HS-5 (cell line): Measurements from ENCODE around the gene CHAC2.
A peak's percentile ranks its signal among the peaks of the same experiment; 100 is the strongest.
"Not testable (repeated sequence)": the region's sequence is repeated elsewhere in the genome, so short reads cannot be mapped to it uniquely, and the experiment has no call there.

Source experiments
- DNase-seq: peaks from one replicate; pipeline ENCODE4 v3.0.0-alpha.2; 2012; ENCODE audit warnings: low read depth

The CHAC2 gene

DNA sequence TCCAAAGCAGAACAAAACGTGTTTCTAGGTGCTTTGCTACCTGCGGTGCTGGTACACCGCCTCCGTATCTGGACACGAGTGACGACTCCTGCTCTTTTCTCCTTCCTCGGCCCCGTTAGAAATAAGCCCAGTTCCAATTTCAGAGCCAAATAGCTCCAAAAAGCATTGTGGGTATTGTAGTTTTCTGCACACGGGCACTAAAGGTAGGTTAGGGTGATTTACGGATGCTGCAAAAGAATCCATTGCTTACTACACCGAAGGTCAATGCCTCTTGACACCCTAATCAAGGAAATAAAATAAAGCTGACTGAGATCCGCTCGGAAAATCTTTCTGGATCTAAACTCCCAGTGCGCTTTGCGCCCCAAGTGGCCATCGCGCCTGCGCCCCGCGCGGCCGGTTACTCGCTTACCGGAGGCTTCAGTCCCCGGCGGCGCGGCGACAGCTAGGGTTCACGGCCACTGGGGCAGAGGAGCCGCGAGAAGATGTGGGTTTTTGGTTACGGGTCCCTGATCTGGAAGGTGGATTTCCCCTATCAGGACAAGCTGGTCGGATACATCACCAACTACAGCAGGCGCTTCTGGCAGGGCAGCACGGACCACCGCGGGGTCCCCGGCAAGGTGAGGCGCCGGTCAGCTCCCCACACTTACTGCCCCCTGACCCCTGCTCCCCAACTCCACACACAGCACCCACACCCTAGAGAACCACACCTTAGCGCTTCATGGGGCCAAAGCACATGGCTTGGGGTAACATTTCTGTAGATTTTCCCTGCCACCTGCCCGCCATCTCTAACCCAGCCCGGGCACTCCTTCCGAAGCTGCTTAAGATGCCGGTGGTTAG, at the start of gene CHAC2:
CHAC2 (plus strand) TSS at position 400 of the 837 bp plus-strand sequence; CDS start at position 483, 83 bp downstream.
- peak; percentile 57 for DNase-seq

DNA sequence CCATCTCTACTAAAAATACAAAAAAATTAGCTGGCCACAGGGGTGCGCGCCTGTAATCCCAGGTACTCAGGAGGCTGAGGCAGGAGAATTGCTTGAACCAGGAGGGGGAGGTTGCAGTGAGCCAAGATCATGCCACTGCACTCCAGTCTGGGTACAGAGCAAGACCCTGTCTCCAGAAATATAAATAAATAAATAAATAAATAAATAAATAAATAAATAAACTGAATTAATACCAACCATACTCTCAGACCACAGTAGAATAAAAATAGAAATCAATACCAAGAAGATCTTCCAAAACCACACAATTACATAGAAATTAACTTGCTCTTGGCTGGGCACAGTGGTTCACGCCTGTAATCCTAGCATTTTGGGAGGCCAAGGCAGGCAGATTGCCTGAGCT, 46.7 kb upstream of the CHAC2 start:
- DNase-seq, result not testable (repeated sequence)

DNA sequence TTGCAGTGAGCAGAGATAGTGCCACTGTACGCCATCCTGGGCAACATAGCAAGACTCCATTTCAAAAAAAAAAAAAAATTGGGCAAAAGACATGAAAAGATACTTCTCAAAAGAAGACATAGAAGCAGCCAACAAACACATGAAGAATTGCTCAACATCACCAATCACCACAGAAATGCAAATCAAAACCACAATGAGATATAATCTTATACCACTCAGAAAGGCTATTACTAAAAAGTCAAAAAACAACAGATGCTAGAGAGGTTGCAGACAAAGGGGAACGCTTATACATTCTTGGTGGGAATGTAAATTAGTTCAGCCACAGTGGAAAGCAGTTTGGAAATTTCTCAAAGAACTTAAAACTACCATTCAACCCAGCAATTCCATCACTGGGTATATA, 43.1 kb upstream of the CHAC2 start:
- DNase-seq, result no peak

DNA sequence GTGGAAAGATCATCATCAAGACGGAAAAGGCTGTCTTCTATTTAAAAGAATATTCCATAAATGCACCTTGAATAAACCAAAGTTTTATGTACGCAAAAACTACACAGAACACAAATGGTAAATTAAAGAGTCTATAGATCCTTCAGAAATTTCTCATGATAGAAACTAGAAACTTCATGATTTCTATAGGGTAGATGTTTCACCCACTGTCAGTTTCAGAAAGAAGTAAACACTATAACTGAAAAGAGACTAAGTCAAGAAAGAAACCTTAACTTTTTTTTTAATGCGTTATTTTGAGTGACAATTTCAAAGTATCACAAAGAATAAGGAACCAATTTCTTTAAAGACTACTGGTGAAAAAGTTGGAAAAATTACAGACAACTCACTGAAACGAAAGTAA, 41.9 kb upstream of the CHAC2 start:
- DNase-seq, result no peak

DNA sequence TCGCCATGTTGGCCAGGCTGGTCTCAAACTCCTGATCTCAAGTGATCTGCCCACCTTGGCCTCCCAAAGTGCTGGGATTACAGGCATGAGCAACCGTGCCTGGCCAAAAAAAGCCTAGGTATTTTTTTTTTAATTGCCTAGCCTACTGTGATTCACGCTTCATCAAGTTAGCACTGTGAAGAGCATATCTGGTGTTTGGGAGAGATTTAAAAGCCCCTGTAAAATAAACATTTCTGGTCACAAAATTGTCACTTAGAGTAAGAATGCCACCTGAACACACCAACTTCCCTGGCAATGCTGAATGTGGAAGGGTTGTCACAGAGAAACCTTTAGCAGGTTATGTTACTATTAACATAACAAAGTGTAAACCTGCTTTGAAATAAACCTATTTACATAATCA, 39.7 kb upstream of the CHAC2 start:
- no peak for DNase-seq

DNA sequence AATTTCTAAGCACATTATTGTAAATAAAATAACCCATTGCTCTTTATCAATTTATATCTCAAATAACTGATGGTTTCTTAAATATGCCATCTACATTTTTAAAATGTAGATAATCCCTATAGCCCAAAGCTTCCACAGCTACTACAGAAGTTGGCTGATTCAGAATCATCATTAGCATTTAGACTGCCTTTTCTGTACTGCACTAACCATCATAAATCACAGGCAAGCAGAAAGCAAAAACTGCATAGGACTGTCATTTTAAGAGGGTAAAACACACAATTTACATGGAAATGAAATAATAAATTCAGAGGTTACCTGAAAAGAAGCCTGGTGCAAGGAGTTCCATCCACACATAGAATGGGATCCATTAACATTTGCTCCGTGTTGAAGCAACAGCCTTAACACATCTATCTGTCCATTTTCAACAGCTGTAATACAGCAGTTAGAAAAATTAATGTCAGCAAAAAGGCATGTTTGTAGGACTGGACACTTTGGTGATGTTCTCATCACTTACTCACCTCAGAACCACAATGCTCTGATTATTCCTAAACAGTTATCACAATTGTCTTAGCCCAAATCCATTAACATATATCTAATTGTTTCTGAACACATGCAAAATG, 38.4 kb upstream of the CHAC2 start:
- no peak for DNase-seq

DNA sequence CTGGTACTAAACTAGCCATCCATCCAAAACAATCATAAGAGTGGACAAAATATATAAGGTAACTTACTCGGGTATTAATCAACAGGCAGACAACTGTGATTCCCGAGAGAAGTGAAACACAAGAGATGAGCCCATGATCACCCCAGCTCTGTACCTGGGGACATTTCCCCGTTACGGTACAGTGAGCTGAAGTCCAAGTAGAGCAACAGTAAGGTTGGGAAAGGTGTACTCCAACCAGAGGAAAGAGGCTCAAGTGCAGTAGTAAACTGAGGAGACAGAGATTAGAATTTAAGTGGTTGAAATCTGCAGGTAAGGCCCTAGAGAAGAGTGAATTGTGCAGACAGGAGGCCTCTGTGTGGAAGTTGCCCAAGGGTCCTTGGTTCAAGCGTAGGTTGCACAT, 30.5 kb upstream of the CHAC2 start:
- no peak for DNase-seq

DNA sequence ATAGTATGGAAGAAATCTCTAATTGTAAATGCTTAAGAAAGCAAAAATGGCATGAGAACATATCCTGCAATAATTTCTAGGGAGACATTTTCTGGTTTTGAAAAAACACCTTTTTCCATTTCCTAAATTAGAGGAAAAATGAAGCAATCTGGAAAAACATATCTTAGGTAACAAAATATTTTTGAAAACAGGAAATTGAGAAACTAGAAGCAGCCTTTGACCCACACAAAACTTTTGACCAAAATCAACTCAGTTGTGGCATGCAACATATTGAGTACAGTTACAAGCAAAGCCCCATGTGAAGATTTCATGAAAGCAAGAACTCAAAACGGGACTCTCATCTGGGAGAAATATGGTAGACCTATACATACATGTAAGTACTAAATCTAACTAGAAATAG, 28.6 kb upstream of the CHAC2 start:
- DNase-seq, result no peak

DNA sequence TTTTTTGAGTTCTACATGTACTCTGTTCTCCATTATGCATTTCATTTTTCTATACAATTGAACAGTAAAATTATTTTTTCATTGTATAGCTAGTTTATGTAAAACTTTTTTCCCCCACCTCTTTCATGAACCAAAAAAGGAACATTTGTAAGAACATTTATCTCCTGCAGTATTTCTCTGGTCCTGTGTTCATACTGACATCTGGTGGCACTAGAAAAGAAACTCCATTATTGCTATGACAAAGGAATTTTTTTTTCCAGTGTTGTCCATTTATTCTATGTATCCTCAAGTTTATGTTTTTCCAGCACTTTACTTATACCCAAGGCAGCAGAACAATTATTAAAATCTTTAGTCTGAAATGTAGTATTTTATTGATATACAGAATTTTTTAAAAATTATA, 27.4 kb upstream of the CHAC2 start:
- DNase-seq, result no peak

DNA sequence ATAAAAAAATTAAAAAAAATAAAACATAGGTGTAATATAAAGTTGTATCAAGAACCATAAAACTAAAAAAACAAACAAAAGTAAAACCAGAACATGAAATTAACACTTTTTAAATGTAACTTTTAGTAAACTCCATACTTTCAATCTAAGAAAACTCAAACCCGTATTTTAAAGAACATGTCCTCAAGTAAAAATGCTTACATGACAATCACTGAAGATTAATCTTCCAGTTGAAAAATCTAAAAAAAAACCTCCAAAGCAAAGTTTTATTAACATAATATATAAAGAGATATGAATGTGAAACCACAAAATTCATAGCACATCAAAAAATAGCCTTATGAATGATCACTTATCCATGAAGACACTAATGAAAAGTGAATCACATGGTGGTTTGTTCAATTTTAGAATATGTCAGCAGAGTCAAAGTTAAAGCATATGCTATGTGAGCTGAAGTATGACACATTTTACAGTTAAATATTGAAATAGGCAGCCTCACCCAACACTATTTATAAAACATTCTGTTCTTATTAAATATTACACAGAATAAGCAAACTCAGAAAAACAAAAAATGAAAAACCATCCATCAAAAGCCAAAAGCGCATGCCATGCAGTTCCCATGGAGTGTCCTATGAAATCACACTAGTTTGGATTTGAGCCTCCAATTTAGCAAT, 23.1 kb upstream of the CHAC2 start:
- no peak for DNase-seq

DNA sequence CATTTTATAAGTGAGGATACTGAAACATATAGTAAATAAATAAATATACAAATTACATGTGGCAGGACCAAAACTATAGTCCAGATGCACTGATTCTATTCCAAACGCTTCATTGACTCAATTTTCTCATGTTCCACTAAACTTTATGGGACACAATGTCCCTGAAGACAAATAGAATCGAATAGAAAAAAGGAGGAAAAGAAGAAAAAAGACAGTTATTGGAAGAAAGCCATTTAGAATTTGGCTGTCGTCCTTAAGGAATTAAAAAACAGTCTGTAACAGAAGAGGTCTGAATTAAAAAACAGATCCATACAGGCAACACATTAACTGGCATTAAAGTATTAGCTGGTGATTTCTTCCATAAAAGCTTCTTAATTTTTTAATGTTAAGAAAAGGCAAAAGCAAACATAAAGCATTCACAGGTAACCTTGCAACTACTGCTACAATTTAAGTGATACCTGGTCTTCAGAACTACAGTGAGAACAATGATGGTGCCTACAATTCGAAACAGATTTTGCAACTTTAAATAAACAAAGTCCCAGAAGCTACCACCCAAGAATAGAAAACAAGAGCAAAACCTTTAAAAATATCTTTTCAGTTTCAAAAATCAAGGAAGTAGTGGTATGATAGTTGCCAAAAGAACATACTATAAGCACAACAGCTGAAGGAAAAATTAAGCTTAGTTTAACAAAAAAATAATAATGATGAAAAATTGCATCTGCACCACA, 17.4 kb upstream of the CHAC2 start:
- DNase-seq, result no peak

DNA sequence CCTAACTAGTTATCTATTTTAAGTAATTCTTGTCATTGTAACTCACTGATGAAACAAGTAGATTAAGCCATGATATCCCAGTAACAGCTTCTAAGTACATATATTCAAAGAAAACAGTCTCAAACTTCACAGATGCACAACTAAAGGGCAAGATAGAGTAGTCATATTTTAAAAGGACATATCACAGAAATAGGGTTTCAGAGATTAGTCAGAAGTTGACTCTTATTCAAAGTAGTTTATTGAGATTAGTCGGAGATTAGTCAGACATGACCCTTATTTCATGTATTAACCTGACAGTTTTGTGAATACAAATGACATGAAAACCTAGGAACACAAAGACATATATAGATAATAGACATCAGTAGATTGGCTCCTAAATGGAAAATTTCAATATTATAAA, 15.9 kb upstream of the CHAC2 start:
- DNase-seq, result peak; percentile 57

DNA sequence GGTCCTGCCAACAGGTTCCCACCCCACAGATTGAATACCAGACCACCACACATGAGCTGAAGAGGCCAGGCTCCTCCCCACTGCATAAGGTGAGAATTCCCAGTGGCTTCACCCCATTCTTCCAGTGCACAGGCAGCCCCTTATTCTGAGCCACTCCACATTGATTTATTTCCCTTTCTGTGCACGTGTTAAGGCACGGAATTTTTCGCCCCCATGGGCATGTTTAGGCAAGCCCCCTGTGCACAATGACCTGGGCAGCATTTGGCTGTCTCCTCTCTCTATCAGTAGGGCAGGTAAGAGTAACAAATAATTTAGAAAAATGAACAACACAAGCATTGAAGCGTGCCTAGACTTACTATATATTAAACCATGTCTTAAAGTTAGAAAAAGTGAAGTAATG, 15.2 kb upstream of the CHAC2 start:
- DNase-seq, result no peak

DNA sequence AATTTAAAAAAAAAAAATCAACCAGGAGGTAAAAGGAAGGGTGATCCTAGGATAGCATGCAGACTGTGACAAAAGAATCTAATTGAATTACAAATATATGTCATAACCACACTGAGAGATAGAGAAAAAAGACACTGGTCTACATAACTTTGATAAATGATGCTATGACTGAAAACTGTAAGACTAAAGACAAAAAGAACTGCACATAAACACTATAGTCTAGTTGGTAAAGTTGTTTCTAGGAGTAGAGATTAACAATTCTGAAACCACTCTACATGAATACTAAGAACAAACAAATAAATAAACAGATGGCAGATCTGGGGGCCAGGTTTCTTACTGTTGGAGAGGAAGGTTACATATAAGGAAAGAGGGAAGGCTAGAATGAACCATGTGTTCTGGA, 14.6 kb upstream of the CHAC2 start:
- DNase-seq, result no peak

DNA sequence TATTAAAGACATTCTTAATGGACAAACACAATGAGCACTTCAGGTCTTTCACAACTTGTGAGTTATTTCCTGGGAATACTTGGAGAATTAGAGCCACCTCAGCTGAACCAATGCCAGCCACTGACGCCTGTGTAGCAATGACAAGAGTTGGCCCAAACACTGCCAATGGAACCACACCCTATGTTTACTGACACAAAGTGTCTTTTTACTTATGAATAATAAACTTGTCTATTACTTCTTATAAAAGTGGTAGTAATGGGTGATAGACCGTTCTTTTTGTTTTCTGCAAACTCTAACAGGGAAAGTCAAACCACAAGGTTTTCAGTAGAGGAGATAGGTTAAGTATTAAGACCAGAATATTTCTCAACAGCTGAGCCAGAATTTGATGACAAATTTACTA, 12.5 kb upstream of the CHAC2 start:
- no peak for DNase-seq

DNA sequence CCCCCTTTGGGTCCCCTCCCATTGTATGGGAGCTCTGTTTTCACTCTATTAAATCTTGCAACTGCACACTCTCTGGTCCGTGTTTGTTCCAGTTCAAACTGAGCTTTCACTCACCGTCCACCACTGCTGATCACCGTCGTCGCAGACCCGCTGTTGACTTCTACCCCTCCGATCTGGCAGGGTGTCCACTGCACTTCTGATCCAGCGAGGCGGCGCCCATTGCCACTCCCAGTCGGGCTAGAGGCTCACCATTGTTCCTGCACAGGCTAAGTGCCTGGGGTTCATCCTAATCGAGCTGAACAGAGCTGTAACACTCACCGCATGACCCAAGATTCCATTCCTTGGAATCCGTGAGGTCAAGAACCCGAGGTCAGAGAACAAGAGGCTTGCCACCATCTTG, 11.0 kb upstream of the CHAC2 start:
- DNase-seq, result no peak

DNA sequence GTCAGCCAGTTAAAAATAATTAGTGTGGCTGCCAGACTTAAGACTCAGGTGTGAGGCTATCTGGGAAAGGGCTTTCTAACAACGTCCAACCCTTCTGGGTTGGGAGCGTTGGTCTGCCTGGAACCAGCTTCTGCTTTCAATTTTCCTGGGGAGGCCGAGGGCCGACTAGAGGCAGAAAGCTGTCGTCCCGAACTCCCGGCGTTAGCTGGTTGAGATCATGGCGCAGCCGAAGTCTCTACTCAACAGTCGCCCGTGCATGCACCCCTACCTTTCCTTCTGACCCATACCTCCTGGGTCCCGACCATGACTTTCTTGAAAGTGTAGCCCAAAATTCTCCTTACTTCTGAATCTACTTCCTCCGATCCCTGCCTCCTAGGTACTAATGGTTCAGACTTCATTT, 10.4 kb upstream of the CHAC2 start:
- DNase-seq, result not testable (repeated sequence)

DNA sequence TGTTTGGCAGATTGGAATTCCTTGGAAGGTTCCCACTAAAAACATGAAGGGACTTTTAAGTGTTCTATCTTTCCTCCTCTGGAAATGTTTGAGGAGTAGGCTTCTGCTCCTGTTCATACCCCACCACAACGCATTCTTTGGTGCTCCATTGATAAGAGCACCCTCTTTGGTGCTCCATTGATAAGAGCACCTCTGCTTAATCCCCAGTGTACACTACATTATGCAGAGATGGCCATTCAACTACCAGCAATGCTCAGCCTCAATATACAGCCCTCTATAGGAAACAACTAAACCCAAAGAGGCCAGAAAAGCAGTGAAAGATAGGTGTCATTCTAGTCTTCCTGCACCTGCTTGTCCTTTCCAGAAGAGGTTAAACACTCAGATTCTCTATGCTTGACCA, 1.8 kb upstream of the CHAC2 start:
- no peak for DNase-seq

DNA sequence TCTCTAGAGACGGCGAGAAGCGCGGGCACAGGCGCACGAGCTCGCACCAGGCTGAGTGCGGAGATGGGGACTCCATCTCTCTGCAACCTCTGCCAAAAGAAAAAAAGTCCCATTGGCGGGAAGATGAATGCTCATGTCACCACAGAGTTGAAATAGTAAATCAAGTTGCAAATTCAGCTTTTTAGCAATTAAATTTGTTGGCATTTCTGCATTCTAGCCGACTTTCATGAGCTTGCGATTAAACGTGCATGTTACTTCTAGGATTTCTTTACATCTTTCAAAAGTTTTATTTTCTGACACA, 588 bp downstream of the CHAC2 start:
- DNase-seq, result no peak

DNA sequence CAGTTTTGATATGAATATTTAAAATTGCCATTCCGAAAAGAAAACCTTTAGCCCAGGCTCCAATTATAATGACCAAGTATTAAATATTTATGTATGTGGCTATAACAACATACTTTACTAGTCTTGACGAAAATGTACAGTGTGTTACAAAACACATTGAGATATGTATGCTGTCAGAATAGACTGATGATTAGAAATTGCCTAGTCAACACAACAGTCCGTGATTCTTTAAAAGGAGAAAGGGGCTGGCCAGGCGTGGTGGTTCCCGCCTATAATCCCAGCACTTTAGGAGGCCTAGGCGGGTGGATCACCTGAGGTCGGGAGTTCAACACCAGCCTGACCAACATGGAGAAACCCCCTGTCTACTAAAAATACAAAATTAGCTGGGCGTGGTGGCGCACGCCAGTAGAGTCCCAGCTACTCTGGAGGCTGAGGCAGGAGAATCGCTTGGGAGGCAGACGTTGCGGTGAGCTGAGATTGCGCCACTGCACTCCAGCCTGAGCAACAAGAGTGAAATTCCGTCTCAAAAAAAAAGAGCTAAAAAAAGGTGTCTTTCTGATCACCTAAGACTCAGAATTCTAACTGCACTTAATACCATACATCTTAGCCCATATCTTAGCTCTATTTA, 1.8 kb downstream of the CHAC2 start:
- DNase-seq, result no peak

DNA sequence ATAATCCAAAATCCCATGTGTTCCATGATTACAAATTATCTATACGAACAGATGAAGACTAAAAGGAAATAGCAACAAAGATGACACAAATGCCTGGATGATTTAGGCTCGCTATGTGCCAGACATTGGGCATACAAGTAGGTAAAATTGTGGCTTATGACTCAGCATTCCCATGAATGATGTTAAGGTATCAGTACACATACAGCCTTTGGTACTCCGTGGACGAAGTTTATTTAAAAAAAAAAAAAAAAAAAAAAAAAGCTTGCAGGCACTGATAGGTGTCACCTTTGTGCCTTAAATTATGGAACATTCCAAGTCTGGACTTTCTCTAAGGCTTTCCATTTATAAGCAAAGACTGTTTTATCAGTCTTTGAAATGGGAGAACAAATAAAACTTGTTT, 2.7 kb downstream of the CHAC2 start:
- DNase-seq, result no peak

DNA sequence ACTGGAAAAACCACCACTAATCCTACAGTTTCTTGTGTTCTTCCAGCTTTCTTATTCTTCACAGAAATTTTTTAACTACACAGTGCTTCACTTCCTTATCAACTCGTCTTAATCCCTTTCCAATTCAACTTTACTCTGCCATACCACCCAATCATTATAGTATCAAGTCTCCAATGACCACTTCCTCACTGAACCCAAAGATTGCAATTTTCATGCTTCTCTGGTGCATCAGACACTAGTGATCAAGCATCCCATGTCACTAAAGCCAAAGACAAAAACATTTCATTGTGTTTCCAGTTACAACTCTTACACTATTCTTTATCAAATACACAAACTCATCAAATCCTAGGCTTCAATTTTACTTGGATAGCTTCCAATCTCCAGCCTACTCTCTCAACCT, 9.5 kb downstream of the CHAC2 start:
- DNase-seq, result no peak
